ENCODE data around the gene SLC26A8. TPM values are rescaled to one million over a fixed set of nuclear protein-coding genes. Genes with fewer than 3 reads are reported as not detected.

SLC26A8 gene
- total RNA-seq, 1 experiment from 2014 or later = 0.09 TPM

- H4K91ac ChIP-seq (ENCODE audit: insufficient read length, low read depth, low read length) = no peak overlapping the region
- no peak overlapping the region for H3K23ac ChIP-seq (ENCODE audit: insufficient read length, low read depth, low read length)
- H3K4me3 Mint-ChIP-seq = no peak overlapping the region
- H3K27me3 Mint-ChIP-seq (ENCODE audit: low read depth) = no peaks in the 10 kb centered on the region
- H3K14ac ChIP-seq (ENCODE audit: insufficient read depth, low read length) = no peak overlapping the region
- H3K79me1 ChIP-seq (ENCODE audit: insufficient read depth, low read depth, low read length, poor library complexity, severe bottlenecking) = no peaks in the 10 kb centered on the region
- no peaks in the 10 kb centered on the region for H3K23me2 ChIP-seq (ENCODE audit: insufficient read length, low read depth, low read length, poor library complexity, severe bottlenecking)
- DNase-seq = no peak
- H2AFZ ChIP-seq (ENCODE audit: low read length) = no peak overlapping the region
- H4K5ac ChIP-seq (ENCODE audit: insufficient read length, low read depth, low read length) = no peak overlapping the region
- H3T11ph ChIP-seq (ENCODE audit: low read length) = no peak overlapping the region
- WGBS (ENCODE audit: extremely low coverage, insufficient read length, low lambda C conversion rate) = no CpG with 5 or more reads among the region's 3 CpGs
- no peak overlapping the region for H2BK20ac ChIP-seq (ENCODE audit: low read depth, low read length, poor library complexity, severe bottlenecking)
- no peak overlapping the region for H2BK12ac ChIP-seq (ENCODE audit: insufficient read length, low read depth, low read length)
- H3K9ac ChIP-seq (ENCODE audit: extremely low read depth, insufficient read length, low read length) = no peak overlapping the region
- H3K9me3 Mint-ChIP-seq = no peaks in the 10 kb centered on the region
- no peaks in the 10 kb centered on the region for H3K4me1 Mint-ChIP-seq
- H4K20me1 ChIP-seq (ENCODE audit: control insufficient read depth, insufficient read depth, insufficient read length) = no peaks in the 10 kb centered on the region
- H3K27ac ChIP-seq (ENCODE audit: insufficient read length, low read depth, low read length) = no peak overlapping the region
- no peak overlapping the region for H3K4me2 ChIP-seq (ENCODE audit: insufficient read depth, insufficient read length, low read length)
- no peak overlapping the region for H3K27ac Mint-ChIP-seq
- H3K36me3 Mint-ChIP-seq (ENCODE audit: insufficient read depth in 1 of 3, low read depth in 3 of 3) = peaks cover 0 to 8% (median 0%) of the 10 kb centered on the region in 3 experiments; a peak in 2 of 7 replicates
- H3K79me2 ChIP-seq (ENCODE audit: insufficient read depth, low read length) = no peaks in the 10 kb centered on the region
- H2AK5ac ChIP-seq (ENCODE audit: insufficient read length, low read length) = no peak overlapping the region
- no peak overlapping the region for H3K56ac ChIP-seq (ENCODE audit: insufficient read length, low read depth, low read length)
- TF ChIP-seq CTCF (conservative IDR thresholded peaks at IDR 0.05) = no peak
- no peak overlapping the region for H3K4ac ChIP-seq (ENCODE audit: low read depth, low read length)
- no peak overlapping the region for H3K18ac ChIP-seq (ENCODE audit: insufficient read length, low read depth, low read length)
- H4K8ac ChIP-seq (replicated peaks; ENCODE audit: insufficient read length, low read depth, low read length) = no peak overlapping the region
- no peaks in the 10 kb centered on the region for H3K9me3 ChIP-seq (ENCODE audit: control insufficient read depth, low read depth, low read length)
- no peaks in the 10 kb centered on the region for H3K27me3 ChIP-seq (ENCODE audit: insufficient read depth, low read length)
- H2BK15ac ChIP-seq (ENCODE audit: low read depth, low read length) = no peak overlapping the region
- no peak overlapping the region for H2BK120ac ChIP-seq (ENCODE audit: low read depth, low read length, poor library complexity, severe bottlenecking)
- H2BK5ac ChIP-seq (ENCODE audit: insufficient read length, low read length) = no peak overlapping the region
- no peaks in the 10 kb centered on the region for H3K4me1 ChIP-seq (ENCODE audit: insufficient read depth, low read length)
Observed at GRCh38 chr6:36071281-36071680, 46.8 kb upstream of the SLC26A8 start.
